HG03469 (cell line): ENCODE measurements around the gene RASSF9.

Experiments
- ATAC-seq: cut with Tn5 transposase; IDR thresholded peaks from one replicate; pipeline ENCODE4 v1.9.1; 2021; ENCODE audit warnings: mild to moderate bottlenecking, moderate library complexity, moderate number of reproducible peaks; ENCODE audit not compliant: unreplicated experiment

The RASSF9 gene

GRCh38 chr12:85836197-85837090, at the start of gene RASSF9:
RASSF9 (minus strand) TSS chr12:85836409; CDS start chr12:85836201, 208 bp downstream.
- ATAC-seq: no peak

GRCh38 chr12:85883763-85884162, 47.6 kb upstream of the RASSF9 start:
- ATAC-seq: no peak

DNA sequence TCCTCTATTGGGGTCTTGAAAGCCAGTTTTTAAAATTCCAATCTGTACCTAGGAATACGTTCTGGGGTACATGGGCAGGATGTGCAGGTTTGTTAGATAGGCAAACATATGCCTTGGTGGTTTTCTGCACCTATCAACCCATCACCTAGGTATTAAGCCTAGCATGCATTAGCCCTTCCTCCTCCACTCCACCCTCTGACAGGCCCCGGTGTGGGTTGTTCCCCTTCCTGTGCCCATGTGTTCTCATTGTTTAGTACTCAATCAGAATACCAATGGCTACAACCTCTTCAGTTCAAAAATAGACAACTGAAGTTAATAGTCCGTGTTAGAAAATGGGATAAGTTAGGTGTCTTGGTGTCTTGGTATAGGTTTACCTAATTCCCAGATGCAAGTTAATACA, 41.2 kb upstream of the RASSF9 start:
- no peak for ATAC-seq

GRCh38 chr12:85874031-85874461, 37.8 kb upstream of the RASSF9 start, which contains the start of gene NTS:
NTS (plus strand) TSS chr12:85874295; CDS start chr12:85874404, 109 bp downstream.
- ATAC-seq: peak; percentile 84

DNA sequence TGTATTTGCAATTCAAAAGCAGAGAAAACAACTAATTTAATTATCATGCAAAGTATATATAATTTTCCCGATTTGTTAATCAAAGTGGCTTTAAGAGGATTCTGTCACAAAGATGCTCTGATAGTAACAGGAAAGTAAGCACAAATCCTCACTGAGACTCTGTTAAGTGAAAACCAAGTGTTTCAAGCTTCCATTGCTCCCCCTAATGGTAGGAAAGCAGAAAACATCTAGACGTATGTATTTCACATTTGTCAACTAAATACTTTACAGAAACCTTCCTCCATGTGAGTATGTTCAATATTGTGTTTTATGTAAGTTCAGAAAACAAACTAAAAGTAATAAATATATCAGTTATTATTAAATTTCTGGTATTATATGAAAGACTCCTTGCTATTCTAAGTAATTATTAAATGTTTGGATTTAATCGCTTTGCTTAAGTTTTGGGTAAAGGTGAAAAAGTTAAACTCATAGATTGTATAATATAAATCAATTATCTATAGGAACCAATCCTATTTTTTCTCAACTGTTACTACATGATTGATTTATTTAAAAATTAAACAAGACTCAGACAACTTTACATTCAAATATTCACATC, 36.4 kb upstream of the RASSF9 start:
- ATAC-seq: peak; percentile 67

GRCh38 chr12:85866986-85867776, 31.0 kb upstream of the RASSF9 start:
- peak; percentile 94 for ATAC-seq

DNA sequence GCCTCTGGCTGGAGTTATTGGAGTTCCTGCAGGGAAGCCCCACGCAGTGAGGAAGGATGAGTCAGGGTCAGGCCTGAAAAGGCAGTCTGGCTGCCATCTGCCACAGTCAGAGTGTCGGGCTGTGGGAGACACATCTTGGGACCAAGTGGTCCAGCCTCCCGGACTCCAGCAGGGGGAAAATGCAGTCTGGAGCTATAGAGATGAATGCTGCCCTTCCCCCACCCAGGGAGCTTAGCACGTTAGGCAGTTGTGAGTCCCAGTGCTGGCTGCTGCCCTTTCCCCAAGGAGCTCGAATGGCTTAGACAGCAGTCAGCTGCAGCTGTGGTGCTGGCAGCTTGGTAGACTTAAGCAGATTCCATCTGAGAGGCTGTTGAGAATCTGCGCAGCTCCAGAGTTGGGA, 29.7 kb upstream of the RASSF9 start:
- no peak for ATAC-seq

DNA sequence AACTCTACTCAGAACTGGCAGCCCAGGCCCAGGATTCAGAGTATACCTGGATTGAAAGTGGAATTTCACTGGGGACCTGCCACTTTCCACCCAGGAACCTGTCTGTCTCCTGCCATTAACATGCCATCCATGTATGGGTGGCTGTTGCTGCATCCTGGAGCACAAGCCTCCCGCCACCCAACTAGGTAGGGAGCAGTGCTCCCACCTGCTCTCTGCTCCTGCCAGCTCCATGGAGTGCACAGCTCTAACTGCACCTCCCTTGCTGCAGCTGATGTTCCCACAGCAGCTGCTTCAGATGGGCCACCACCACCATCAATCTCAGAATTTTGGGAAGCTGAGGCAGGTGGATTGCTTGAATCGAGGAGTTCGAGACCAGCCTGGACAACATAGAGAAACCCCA, 20.8 kb upstream of the RASSF9 start:
- ATAC-seq: no peak

DNA sequence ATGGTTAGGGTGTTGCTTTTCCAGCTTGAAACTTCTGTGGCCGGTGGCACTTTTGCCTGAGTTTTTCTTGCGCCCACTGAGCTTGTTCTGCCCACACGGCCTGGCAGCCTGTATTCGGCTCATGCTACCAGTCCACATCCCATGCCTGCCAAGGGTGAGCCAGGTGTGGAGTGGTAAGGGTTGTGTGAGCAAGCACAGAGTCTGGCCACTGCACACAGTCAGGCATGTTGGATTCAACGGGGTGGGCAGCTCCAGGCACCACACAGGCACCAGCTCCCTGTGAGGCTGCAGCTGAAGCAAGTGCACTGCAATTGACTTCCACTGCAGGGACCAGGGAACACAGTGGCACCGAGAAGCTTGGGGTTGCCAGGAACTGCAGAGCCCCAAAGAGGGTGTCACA, 19.1 kb upstream of the RASSF9 start:
- no peak for ATAC-seq

DNA sequence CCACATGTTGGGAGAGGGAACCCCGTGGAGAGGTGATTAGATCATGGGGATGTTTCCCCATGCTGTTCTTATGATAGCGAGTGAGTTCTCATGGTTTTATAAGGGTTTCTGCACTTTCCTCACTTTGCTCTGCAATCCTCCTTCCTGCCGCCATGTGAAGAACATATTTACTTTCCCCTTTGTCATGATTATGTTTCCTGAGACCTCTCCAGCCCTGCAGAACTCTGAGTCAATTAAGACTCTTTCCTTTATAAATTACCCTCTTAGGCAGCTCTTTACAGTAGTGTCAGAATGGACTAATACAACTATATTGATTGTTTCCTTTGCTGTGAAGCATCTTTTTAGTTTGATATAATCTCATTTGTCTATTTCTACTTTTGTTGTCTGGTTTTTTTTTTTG, 13.1 kb upstream of the RASSF9 start:
- ATAC-seq: no peak

DNA sequence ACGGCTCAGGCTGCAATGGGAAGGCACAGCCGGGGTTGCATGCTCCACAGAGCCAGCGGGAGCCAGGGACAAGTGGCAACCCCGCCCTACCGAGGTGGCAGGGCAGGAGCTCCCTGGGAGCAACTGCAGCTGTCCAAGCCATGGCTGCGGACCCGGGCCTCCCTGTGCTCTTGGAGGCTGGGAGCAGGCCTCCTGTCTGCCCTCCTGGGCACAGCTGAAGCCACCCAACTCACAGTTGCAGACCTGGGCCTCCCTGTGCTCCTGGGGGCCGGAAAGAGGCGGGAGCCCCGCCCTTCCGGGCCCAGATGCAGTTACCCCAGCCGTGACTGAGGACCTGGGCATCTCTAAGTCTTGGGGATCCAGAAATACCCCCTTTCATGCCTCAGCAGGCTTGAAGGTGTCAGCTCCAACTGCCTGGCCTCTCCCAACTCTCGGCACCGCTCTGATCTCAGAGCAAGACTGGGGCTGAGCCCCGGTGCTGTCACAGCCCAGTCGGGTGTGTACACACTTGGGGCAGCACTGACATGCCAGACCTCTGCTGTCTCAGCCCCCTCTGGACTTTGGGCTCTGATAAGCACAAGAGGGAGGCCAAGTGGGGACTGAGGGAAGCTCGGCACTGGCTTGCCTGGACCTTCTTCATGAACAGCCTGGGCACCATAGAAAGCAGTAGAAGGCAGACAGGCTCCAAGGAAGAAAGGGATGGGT, 7.5 kb upstream of the RASSF9 start:
- ATAC-seq: no peak

DNA sequence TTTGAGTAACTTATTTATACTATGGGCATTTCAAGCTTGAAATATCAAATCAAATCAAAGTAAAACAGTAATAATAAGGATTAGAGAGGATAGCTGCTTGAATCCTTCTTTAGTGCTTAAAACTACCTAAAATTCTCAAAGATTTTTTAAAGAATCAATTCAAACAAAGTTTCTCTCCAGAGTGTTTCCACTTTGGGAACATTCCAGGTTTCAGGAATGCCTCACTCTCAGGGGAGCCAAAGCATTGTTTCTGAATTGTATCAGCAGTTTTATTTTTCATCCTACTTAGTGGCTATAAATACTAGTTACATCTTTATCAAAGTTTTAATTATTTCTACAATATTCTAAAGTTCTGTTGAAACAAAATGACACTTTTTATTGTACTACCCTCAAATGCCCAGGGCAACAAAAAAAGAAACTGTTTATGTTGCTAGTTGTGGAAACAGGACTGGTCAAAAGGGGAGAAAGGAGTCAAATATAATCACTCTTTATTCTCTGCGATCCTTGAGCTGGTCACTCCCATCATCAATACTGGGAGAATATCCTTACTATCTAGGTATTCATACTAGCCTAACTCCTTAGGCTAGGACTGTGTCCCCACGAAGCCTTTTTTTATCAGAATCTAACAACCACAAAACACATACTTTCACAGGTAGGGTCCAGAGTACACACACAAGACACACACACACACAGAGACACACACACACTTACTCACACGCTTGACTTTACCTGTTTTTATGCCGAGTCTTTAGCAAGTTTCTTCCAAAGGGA, 598 bp downstream of the RASSF9 start:
- ATAC-seq: no peak

- no peak for ATAC-seq
These were observed 1.8 kb downstream of the RASSF9 start for GRCh38 chr12:85834378-85834777.

DNA sequence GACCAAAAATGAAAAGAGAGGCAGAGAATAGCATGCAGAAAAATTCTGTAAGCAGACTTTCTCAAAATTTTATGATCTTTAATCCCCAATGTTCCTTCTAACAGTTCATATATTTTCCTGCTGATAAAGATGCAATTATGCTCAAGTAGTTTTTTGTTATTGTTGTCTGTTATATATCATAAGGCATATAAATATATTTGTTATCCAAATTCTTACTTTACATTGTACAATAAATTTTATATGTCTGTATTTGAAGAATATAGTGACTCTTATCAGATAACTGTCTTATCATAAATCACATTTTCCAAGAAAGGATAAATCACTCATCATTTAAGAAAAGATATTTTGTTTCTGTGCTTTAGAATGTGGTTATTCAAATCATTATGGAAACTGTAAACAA, 2.6 kb downstream of the RASSF9 start:
- ATAC-seq: no peak

- no peak for ATAC-seq
These were observed 4.8 kb downstream of the RASSF9 start for GRCh38 chr12:85831327-85831990.

DNA sequence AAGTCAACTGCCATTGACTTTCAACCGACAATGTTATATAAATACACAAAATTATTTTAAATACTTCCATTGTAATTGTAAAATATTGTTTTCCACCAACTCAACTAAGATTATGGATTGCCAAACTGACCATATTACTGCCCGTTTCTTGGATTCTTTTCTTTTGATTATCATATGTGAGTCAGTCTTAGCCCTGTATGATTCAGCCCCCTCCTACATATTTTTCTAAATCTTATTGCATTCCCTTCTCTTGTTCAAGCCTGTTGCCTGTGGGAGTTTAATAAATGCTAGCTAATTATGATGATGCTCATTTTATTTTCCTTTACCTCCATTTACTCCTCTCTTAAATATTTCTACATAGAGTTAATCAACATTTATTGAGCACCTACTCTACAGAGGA, 6.8 kb downstream of the RASSF9 start:
- no peak for ATAC-seq

DNA sequence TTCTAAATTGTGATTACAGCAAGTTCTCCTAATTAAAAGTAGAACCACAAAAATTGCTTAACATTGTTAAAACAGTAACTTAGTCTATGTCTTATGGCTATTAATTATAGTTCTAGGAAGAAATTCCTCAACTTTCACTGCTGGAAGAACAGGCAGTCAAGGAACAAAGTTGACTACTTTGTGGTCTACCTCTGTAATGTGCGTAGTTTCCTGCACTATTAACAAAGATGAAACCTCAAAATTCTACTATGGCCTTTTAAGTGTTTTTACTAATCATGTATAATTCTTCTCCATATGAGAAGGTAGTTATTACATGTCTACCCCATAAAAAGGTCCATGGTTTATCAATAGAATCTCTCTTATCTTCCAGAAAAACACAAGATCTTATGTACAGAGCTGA, 7.6 kb downstream of the RASSF9 start:
- no peak for ATAC-seq

DNA sequence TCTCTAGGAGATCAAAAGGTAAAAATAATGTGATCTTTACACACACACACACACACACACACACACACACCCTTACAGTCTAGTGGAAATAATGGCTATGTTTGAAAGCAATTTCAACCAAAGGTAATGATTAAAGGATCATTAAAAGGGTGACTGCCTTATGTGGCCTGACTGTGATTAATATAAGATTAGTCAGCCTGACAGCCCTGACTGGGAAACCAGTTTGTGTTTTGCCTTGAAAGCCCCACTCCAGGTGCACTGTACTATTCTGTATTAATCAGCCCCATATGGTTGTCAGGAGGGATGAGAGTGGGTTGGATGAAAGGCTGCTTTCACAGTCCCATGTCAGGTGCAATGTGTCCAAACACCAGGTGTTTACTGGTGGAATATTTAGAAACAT, 10.5 kb downstream of the RASSF9 start:
- no peak for ATAC-seq

DNA sequence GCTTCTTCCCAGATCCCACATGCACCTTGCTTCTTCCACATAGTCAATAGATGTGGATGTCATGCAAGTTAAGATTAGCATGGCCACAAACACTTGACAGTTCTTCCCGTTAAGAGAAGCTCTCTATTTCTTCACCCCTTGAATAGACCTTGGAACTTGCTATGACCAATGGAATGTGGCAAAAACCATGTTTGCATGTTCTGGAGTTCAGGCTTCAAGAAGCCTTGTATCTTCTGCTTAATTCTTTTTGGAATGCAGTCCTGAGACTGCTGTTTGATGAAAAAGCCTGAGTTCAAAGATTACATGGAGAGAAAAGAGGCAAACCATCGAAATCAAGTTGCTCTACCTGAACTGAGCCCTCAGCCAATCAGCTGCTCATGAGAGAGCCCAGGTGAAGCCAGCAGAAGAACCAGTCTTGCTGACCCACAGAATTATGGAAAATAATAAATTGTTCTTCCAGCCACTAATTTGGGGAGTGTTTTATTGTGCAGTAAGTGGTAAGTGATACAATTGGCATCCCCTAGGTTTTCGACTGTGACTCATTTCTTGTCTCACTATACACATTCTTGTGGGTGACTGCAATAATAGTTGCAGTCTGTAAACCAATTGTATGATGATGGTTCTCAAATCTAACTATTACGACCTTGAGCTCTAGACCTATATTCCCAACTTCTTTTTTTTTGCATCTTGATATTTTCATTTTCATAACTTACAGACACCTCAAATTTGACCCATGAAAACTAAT, 12.6 kb downstream of the RASSF9 start:
- no peak for ATAC-seq
